ENCODE results near the gene RAP2C. TPM values are rescaled to one million over a fixed set of nuclear protein-coding genes. Genes with fewer than 3 reads are reported as not detected.
"Not testable (repeated sequence)": the region's sequence is repeated elsewhere in the genome, so short reads cannot be mapped to it uniquely, and the experiment has no call there.

Gene RAP2C
- total RNA-seq, 1 donor from 2014 or later = 13.9 TPM

DNA sequence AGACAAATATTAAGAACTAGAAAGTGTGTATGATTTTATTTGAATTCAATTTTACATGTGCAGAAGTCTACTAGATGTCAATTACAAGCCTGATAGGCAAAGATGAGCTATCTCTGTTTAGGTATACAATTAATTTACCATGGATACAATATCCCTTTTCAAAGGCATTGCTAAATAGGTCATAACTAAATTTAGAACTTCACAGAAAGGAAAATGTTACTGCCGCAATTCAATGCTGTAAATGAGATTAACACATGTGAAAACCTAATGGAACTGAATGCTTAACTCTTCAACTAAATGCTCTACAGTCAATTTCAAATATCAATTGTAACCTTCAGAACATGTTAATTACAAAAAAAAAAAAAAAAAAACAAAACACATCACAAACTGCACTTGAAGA lies 14.6 kb downstream of the RAP2C start:
- FAIRE-seq = no peak

DNA sequence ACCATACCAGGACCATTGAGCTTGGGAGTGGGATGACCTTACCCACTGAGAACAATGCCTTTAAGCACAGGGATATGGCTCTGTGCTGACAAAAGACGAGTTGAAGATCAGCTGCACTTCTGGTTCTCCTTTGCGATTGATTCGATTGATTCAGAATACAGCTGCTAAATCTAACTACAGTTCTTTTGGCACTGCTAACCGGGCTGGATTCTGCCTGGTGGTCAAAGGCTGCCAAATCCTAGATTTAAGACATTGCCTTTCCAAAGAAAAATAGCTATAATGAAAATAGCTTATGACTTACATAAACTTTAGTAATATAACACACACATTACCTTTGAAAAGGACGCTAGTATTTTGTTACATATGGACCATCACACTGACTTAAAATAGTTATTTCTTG lies 18.3 kb downstream of the RAP2C start:
- DNase-seq (ENCODE audit: low spot score in 2 of 2) = no peak
- no peak for FAIRE-seq

More for the DNA sequence above, 14.6 kb downstream of the RAP2C start:
- no peak for DNase-seq (ENCODE audit: low spot score in 2 of 2)

DNA sequence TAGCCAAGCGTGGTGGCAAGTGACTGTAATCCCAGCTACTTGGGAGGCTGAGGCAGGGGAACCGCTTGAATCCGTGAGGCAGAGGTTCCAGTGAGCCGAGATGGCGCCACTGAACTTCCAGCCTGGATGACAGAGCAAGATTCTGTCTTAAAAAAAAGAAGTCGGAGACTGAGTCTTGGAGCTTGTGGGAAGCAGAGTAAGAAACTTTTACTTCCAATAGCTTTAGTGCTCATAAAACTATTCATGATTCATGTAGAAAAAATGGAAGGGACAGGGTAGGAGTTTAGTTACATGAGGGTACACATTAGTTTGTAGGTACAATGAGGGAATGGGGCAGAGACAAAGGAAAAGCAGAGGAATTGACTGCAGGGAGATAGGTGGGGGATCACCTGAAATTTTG lies 19.3 kb downstream of the RAP2C start:
- DNase-seq (ENCODE audit: low spot score in 2 of 2) = no peak
- no peak for FAIRE-seq

DNA sequence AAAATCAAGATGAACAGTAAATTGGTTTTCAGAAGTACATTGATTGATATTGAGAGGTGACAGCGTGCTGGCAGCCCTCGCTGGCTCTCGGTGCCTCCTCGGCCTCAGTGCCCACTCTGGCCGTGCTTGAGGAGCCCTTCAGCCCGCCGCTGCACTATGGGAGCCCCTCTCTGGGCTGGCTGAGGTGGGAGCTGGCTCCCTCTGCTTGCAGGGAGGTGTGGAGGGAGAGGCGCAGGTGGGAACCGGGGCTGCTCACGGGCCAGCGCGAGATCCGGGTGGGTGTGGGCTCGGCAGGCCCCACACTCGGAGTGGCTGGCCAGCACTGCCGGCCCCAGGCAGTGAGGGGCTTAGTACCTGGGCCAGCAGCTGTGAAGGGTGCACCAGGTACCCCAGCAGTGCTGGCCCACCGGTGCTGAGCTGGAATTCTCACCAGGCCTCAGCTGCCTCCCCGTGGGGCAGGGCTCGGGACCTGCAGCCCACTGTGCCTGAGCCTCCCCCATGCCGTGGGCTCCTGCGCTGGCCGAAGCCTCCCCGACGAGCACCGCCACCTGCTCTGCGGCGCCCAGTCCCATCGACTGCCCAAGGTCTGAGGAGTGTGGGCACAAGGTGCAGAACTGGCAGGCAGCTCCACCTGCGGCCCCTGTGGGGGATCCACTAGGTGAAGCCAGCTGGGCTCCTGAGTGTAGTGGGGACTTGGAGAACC lies 25.2 kb downstream of the RAP2C start:
- no peak for FAIRE-seq
- no peak for DNase-seq (ENCODE audit: low spot score in 2 of 2)

GRCh38 chrX:132191938-132192337 lies 27.3 kb downstream of the RAP2C start:
- DNase-seq (ENCODE audit: low spot score in 2 of 2) = no peak
- no peak for FAIRE-seq

DNA sequence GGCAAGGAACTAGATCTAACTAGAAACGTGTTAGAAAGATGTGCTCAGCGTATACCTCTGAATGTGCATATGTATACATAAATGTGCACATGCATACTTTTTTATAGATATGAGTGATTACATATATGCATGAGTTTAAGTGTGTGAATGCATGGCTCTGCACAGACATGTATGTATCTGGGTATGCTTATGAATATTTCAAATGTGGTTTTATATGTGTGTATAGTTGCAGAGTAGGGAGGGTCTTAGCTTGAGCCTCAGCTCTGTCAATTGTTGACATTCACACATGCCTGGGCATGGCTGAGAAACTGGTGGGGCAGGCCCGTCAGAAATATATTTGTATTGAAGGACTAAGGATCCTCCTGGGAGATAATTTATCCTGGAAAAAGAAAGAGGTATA lies 31.1 kb downstream of the RAP2C start:
- DNase-seq (ENCODE audit: low spot score in 2 of 2) (no peak), FAIRE-seq (no peak)

DNA sequence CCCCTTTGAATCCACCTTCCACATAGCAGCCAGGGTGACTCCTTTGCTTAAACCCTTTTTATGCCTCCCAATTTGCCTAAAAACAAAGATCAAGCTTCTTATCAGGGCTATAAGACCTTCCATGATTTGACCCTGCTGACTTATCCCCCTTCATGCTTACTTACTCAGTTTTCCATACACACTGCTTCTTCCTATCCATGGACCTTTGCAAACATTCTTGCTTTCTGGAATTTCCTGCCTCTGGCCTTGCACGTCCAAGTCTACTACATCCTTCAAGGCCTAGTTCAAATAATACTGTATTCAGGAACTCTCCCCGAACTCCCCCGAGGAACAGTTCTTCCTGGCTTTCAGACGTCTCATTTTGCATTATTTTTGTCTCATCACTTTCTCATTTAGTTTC lies 31.8 kb downstream of the RAP2C start:
- FAIRE-seq (no peak), DNase-seq (ENCODE audit: low spot score in 2 of 2) (no peak)

- FAIRE-seq (no peak), DNase-seq (ENCODE audit: low spot score in 2 of 2) (no peak)
These were observed 34.4 kb downstream of the RAP2C start for GRCh38 chrX:132184871-132185270.

- no peak for FAIRE-seq
- DNase-seq (ENCODE audit: low spot score in 2 of 2) = no peak
These were observed 37.9 kb downstream of the RAP2C start for GRCh38 chrX:132181364-132181763.

- FAIRE-seq = no peak
These were observed 38.3 kb downstream of the RAP2C start for GRCh38 chrX:132180929-132181328.

GRCh38 chrX:132173647-132174046 lies 45.6 kb downstream of the RAP2C start:
- FAIRE-seq (no peak), DNase-seq (ENCODE audit: low spot score in 2 of 2) (no peak)

More at GRCh38 chrX:132180929-132181328, 38.3 kb downstream of the RAP2C start:
- no peak for DNase-seq (ENCODE audit: low spot score in 2 of 2)

DNA sequence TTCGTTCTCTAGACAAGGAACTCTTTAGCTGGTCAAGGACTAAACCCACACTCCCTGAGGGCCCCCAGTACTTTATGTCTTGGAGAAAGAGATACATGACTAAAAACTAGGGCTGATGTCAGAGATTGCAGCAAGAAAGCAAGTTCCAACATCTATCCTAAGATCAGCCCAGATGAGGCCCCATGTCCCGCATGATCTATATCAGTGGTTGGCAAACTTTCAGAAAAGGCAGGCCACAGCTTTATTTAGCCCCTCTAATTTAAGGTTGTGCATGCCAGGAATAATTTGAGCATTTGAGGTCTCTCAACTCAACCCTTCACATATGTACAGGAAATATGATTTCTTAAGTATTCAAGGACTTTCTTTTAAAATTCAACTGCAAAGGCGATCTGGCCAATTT lies 47.4 kb downstream of the RAP2C start:
- FAIRE-seq (no peak), DNase-seq (ENCODE audit: low spot score in 2 of 2) (no peak)

DNA sequence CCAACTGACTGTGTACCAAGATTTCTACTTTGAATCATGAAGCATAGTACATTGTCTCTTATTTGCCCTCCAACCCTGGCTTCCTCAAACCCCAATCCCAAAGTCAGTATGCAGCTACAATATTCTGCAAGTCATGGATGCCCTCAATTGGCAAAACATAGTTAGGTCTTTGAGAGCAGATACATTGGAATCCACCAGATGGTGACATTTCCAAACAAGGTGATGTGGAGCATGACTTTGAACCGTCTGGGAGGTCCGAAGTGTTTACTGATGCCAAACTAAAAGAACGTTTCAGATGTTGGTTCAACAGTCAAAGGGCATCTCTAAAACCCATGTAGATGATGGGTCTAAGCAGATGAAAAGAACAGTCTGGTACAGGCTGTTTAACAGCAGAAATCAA lies 47.8 kb downstream of the RAP2C start:
- FAIRE-seq = no peak
- no peak for DNase-seq (ENCODE audit: low spot score in 2 of 2)

GRCh38 chrX:132169554-132169953 lies 49.7 kb downstream of the RAP2C start:
- no peak for FAIRE-seq

GRCh38 chrX:132165651-132166050 lies 53.6 kb downstream of the RAP2C start:
- no peak for FAIRE-seq
- no peak for DNase-seq (ENCODE audit: low spot score in 2 of 2)

More at GRCh38 chrX:132169554-132169953, 49.7 kb downstream of the RAP2C start:
- DNase-seq (ENCODE audit: low spot score in 2 of 2) = no peak

DNA sequence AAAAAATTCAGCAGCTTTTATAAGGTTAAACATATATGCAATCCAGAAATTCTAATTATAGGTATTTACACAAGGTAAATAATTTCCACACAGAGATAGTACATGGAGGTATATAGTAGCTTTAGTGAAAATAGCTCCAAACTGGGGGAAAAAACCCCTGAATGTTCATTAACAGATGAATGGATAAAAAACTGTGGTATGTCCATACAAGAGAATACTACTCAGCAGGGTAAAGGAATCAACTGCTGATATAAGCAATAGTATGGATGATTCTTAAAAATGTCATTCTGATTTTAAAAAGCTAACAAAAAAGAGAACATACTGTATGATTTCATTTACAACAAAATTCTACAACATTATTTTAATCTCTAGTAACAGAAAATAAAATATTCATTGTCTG lies 54.2 kb downstream of the RAP2C start:
- DNase-seq (ENCODE audit: low spot score in 2 of 2) (no peak), FAIRE-seq (no peak)

- not testable (repeated sequence) for FAIRE-seq; DNase-seq (ENCODE audit: low spot score in 2 of 2)
These were observed 56.2 kb downstream of the RAP2C start for GRCh38 chrX:132163094-132163493.

DNA sequence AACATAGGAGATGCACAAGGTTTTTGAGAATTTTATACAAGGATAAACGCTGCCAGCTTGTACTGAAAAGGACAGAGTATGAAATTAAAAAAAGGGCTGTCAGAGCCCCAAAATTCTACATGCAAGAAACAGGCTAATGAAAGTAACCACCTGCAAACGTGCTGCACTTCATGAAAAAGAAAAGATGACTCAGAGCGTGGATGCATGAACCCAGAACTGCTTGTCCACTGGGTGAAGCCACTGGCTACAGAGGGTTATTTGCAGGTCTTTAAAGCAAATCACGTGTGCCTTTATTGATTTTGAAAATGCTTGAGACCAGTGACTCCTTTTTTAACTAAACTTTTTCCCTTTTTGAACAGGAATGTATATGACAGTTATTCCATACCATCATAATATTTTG lies 66.1 kb downstream of the RAP2C start:
- no peak for FAIRE-seq

More for the DNA sequence above, 66.1 kb downstream of the RAP2C start:
- DNase-seq (ENCODE audit: low spot score in 2 of 2) = no peak

Other genes with a start within 250 kb of the RAP2C start
- gene STK26, start 196.1 kb downstream of the RAP2C start, total RNA-seq = 0.82 TPM
- gene FRMD7, start 91.4 kb downstream of the RAP2C start, total RNA-seq = 0.41 TPM

Data from frontal cortex (tissue), 4 donors.